Measurements from ENCODE around the gene CTDSPL.

DNA sequence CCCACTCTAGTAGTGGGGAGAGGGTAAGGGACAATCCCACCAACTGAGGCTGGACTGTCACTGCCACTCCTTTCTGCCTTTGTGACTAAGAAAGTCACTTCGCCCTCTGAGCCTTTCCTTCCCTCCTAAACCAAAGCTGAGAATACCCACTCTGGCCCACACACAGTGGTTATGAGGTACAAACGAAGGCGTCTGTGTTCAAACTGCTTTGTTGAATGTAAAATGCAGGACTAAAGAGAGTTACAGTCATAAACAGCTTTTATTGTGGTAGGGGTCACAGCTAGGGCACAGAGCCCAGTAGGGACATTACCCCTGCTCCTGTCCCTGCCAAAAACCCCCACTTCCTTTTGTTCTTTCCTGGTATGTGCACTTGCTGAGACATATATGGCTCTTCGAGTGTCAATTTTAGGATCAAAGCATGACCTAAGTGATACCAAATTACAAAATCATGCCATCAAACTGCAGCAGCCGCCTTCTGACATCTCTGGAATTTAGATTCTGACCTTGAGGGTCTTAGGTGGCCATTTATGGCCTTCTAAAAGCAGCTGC is 45.1 kb downstream of the CTDSPL start:
- TF ChIP-seq EZH2 (IDR thresholded peaks at IDR 0.05) (no peak), POLR2AphosphoS5 (IDR thresholded peaks at IDR 0.05; ENCODE audit: borderline replicate concordance, low read depth, low read length) (no peak), FOXP2 (optimal IDR thresholded peaks at IDR 0.05; ENCODE audit: control extremely low read depth, extremely low read length, insufficient read depth) (no peak)
